ENCODE data around the gene CATSPER3. TPM values are rescaled to one million over a fixed set of nuclear protein-coding genes. Genes with fewer than 3 reads are reported as not detected.

Gene CATSPER3
- total and polyA plus RNA-seq, 2 of the 13 experiments (the other 11 are each of a cell fraction or from before 2014, with no cell fraction given) = 0.33 to 0.37 TPM

GRCh38 chr5:135027266-135027696 is 59.6 kb downstream of the CATSPER3 start:
- no peak for TF ChIP-seq ZNF615 (CRISPR knock-in tag; IDR thresholded peaks at IDR 0.05; ENCODE audit: borderline replicate concordance)
- 0 out of 2 replicates have a peak, but pooled peaks have one; percentile 1 for TF ChIP-seq DNMT1 (CRISPR knock-in tag; IDR thresholded peaks at IDR 0.05)
- no peak for TF ChIP-seq RXRA (CRISPR knock-in tag; IDR thresholded peaks at IDR 0.05)
- TF ChIP-seq AGO2 (optimal IDR thresholded peaks at IDR 0.05; ENCODE audit: low read depth, low read length) = peak; percentile 83
- peak; percentile 50; the same call in 1 of the 2 replicates for TF ChIP-seq RBFOX2 (IDR thresholded peaks at IDR 0.05; ENCODE audit: low read depth, low read length)
- TF ChIP-seq IRF2 (CRISPR knock-in tag; IDR thresholded peaks at IDR 0.05) = no peak
- no peak for TF ChIP-seq CENPT (CRISPR knock-in tag; IDR thresholded peaks at IDR 0.05; ENCODE audit: low read depth)
- TF ChIP-seq RCOR2 (CRISPR knock-in tag; IDR thresholded peaks at IDR 0.05) = no peak
- TF ChIP-seq GMEB1 (CRISPR knock-in tag; IDR thresholded peaks at IDR 0.05; ENCODE audit: borderline replicate concordance) = no peak
- Histone ChIP-seq H3K36me3 (replicated peaks in 1 of 2; ENCODE audit: control insufficient read depth in 1 of 2, insufficient read depth in 2 of 2, low read length in 2 of 2) (peaks cover 3 to 14% of the 10 kb centered on the region in 2 experiments; a peak in 3 of 5 replicates), H3K27ac (ENCODE audit: extremely low read length, insufficient read depth, low read length) (no peak overlapping the region), H3K4me3 (replicated peaks in 1 of 3; ENCODE audit: insufficient read depth in 1 of 3, low read depth in 2 of 3, low read length in 3 of 3) (no peak overlapping the region), H2AFZ (ENCODE audit: low read length) (no peak overlapping the region), H4K20me1 (ENCODE audit: insufficient read depth, low read length) (no peaks in the 10 kb centered on the region), H3K4me2 (ENCODE audit: low read depth, low read length) (no peak overlapping the region), H3K9ac (ENCODE audit: insufficient read depth, low read depth, low read length) (no peak overlapping the region), H3K9me3 (ENCODE audit: low read length) (no peaks in the 10 kb centered on the region), H3K79me2 (ENCODE audit: insufficient read depth, low read length) (peaks cover 14% of the 10 kb centered on the region), H3K27me3 (ENCODE audit: control insufficient read depth in 1 of 2, insufficient read depth in 2 of 2, low read length in 2 of 2) (no peaks in the 10 kb centered on the region), H3K4me1 (ENCODE audit: insufficient read depth, low read length) (peaks cover 27% of the 10 kb centered on the region)
- no TSS peak for BruUV-seq (replicated peaks)
- CTCF ChIA-PET (ENCODE audit: low intra/inter-chr PET ratio, low total read pairs) = no interaction called here
- in situ Hi-C loops (cut with HindIII; ENCODE audit: extremely low pct_ligation_motif_present, low pct_unique_long_range_greater_than_20kb) = no loop called here
- ATAC-seq = no peak
- no peak for DNase-seq (ENCODE audit: low spot score)
- POLR2A ChIA-PET = no interaction called here
- FAIRE-seq = no peak
- WGBS (ENCODE audit: low lambda C conversion rate) = 97% methylated on average over 23 of the region's 29 CpGs
- intact Hi-C loops (cut with micrococcal nuclease; ENCODE audit: unreplicated experiment) = loop anchor here (10.0 kb wide), 1 partner anchor 308 kb away; no protein-coding TSS in a partner anchor
